Subcutaneous preadipocyte (primary cell): ENCODE results near the gene HTR5A. TPM values are rescaled to one million over a fixed set of nuclear protein-coding genes. Genes with fewer than 3 reads are reported as not detected.

Experiments used
- small RNA-seq: library from RNA; depleted of rRNA; stranded (forward); fragments of <200 nt; gene quantifications from one replicate; pipeline ENCODE3, GENCODE V24; 2012
- total RNA-seq: library from RNA; depleted of rRNA; stranded (reverse); fragments of >200 nt; gene quantifications from 2 replicates; pipeline ENCODE4 v1.2.3, GENCODE V29; 2012

HTR5A gene
- total RNA-seq: not detected in 2 replicates

DNA sequence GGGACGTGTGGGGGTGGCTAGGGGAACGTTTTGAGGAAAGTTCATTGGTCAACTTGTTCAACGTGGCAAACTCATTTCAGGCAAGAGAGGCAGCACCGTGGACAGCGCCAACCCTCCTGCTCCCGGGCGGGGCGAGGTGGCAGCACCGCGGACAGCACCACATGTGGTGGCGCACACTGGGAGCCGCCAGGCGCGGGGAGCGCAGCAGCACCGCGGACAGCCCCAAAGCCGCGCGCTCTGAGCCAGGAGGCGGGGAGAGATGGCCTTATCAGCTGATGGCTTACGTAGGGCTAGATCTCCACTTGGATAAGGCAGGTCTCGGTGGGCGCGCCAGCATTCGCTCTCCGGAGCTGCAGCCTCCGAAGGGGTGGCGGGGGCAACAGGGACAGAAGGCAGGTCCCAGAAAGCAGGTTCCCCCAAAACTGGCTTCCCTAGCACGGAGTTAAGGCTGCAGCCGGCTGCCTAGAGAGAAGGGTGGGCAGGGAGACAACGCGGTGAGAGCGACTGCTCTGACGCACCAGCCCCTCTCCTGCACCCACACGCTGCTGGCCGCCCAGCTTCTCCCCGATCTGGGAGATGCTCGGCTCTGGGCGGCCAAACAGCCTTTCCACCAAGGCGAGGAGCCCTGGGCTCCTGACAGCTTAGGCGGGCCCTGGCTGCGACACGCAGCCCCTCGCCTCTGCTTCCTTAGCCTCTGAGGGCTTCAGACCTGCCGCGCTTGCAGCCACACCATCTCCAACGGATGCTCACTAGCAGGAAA lies at the start of gene HTR5A:
HTR5A (plus strand) TSS at position 333 of the 760 bp plus-strand sequence. CDS start 576 bp downstream, outside the sequence.

Small RNA genes within 50 kb of the gene (small RNA-seq; reads per million reads assigned to genes)
- gene AC092628.1: not detected

Other genes starting within 250 kb of the HTR5A start
- 7.0 and 11.9 TPM in 2 replicates for gene PAXIP1, start 67.2 kb upstream of the HTR5A start, total RNA-seq
- 295 and 428 TPM in 2 replicates for gene INSIG1, start 227.6 kb downstream of the HTR5A start, total RNA-seq